ENCODE results near the gene GPATCH4. TPM values are rescaled to one million over a fixed set of nuclear protein-coding genes. Genes with fewer than 3 reads are reported as not detected.
"Not testable (repeated sequence)": the region's sequence is repeated elsewhere in the genome, so short reads cannot be mapped to it uniquely, and the experiment has no call there.

Gene GPATCH4
- total RNA-seq, 1 experiment from 2014 or later, result 10.0 TPM

- peak overlapping the region; percentile 95 for H3K4me3 ChIP-seq
- peaks cover 24% of the 10 kb centered on the region for H3K36me3 ChIP-seq
- no peaks in the 10 kb centered on the region for H3K9me3 ChIP-seq
- DNase-seq, result no peak
- peaks cover 2% of the 10 kb centered on the region; the same call in 1 of the 2 replicates for H3K27me3 ChIP-seq
Observed at GRCh38 chr1:156572663-156573018, 28.6 kb downstream of the GPATCH4 start.

GRCh38 chr1:156571919-156572662 lies 29.2 kb downstream of the GPATCH4 start, which contains the start of gene IQGAP3:
Gene IQGAP3, minus strand, starts transcription at chr1:156572565. Its CDS starts 36 bp downstream, at chr1:156572529.
- Histone ChIP-seq H3K4me3 (peak within 1 kb of the TSS; percentile 95), H3K9me3 (no peaks in the 10 kb centered on the region), H3K36me3 (peaks cover 29% of the 10 kb centered on the region), H3K27me3 (peaks cover 2% of the 10 kb centered on the region; the same call in 1 of the 2 replicates)
- DNase-seq, result peak; percentile 91

GRCh38 chr1:156571261-156571852 lies 29.9 kb downstream of the GPATCH4 start:
- Histone ChIP-seq H3K36me3 (peaks cover 32% of the 10 kb centered on the region), H3K4me3 (peak overlapping the region; percentile 95), H3K9me3 (no peaks in the 10 kb centered on the region), H3K27me3 (peaks cover 2% of the 10 kb centered on the region; the same call in 1 of the 2 replicates)
- peak; percentile 62 for DNase-seq

- H3K9me3 ChIP-seq, result no peaks in the 10 kb centered on the region
- H3K36me3 ChIP-seq, result peaks cover 82% of the 10 kb centered on the region
- H3K27me3 ChIP-seq, result no peaks in the 10 kb centered on the region
- no peak overlapping the region for H3K4me3 ChIP-seq
- DNase-seq, result no peak
Observed at GRCh38 chr1:156566436-156566835, 34.8 kb downstream of the GPATCH4 start.

- no peaks in the 10 kb centered on the region for H3K9me3 ChIP-seq
- no peak for DNase-seq
- peaks cover 88% of the 10 kb centered on the region for H3K36me3 ChIP-seq
- no peaks in the 10 kb centered on the region for H3K27me3 ChIP-seq
- H3K4me3 ChIP-seq, result no peak overlapping the region
Observed at GRCh38 chr1:156565519-156565918, 35.8 kb downstream of the GPATCH4 start.

- no peak for DNase-seq
- Histone ChIP-seq H3K4me3 (no peak overlapping the region), H3K9me3 (no peaks in the 10 kb centered on the region), H3K27me3 (no peaks in the 10 kb centered on the region), H3K36me3 (peaks cover 73% of the 10 kb centered on the region)
Observed at GRCh38 chr1:156560585-156561163, 40.6 kb downstream of the GPATCH4 start.

- Histone ChIP-seq H3K36me3 (peaks cover 73% of the 10 kb centered on the region), H3K4me3 (no peak overlapping the region), H3K27me3 (no peaks in the 10 kb centered on the region), H3K9me3 (no peaks in the 10 kb centered on the region)
- no peak for DNase-seq
Observed at GRCh38 chr1:156559797-156560385, 41.4 kb downstream of the GPATCH4 start.

GRCh38 chr1:156559086-156559796 lies 42.0 kb downstream of the GPATCH4 start:
- peaks cover 73% of the 10 kb centered on the region for H3K36me3 ChIP-seq
- H3K27me3 ChIP-seq, result no peaks in the 10 kb centered on the region
- H3K9me3 ChIP-seq, result no peaks in the 10 kb centered on the region
- H3K4me3 ChIP-seq, result no peak overlapping the region
- no peak for DNase-seq

- Histone ChIP-seq H3K9me3 (no peaks in the 10 kb centered on the region), H3K36me3 (peaks cover 67% of the 10 kb centered on the region), H3K4me3 (no peak overlapping the region), H3K27me3 (no peaks in the 10 kb centered on the region)
- no peak for DNase-seq
Observed at GRCh38 chr1:156556354-156556753, 44.9 kb downstream of the GPATCH4 start.

- Histone ChIP-seq H3K9me3 (no peaks in the 10 kb centered on the region), H3K4me3 (no peak overlapping the region), H3K27me3 (no peaks in the 10 kb centered on the region), H3K36me3 (peaks cover 69% of the 10 kb centered on the region)
- DNase-seq, result no peak
Observed at GRCh38 chr1:156555715-156556114, 45.6 kb downstream of the GPATCH4 start.

- no peak for DNase-seq
- Histone ChIP-seq H3K4me3 (no peak overlapping the region), H3K36me3 (peaks cover 69% of the 10 kb centered on the region)
Observed at GRCh38 chr1:156554971-156555370, 46.3 kb downstream of the GPATCH4 start.

GRCh38 chr1:156553860-156554485 lies 47.3 kb downstream of the GPATCH4 start:
- DNase-seq, result no peak
- H3K4me3 ChIP-seq, result no peak overlapping the region
- H3K9me3 ChIP-seq, result no peaks in the 10 kb centered on the region
- peaks cover 68% of the 10 kb centered on the region for H3K36me3 ChIP-seq
- no peaks in the 10 kb centered on the region for H3K27me3 ChIP-seq

More at GRCh38 chr1:156554971-156555370, 46.3 kb downstream of the GPATCH4 start:
- Histone ChIP-seq H3K27me3 (no peaks in the 10 kb centered on the region), H3K9me3 (no peaks in the 10 kb centered on the region)

GRCh38 chr1:156552937-156553336 lies 48.3 kb downstream of the GPATCH4 start:
- H3K9me3 ChIP-seq, DNase-seq, H3K27me3 ChIP-seq, H3K4me3 ChIP-seq: not testable (repeated sequence)
- peaks cover 78% of the 10 kb centered on the region for H3K36me3 ChIP-seq

GRCh38 chr1:156552518-156552917 lies 48.8 kb downstream of the GPATCH4 start:
- H3K27me3 ChIP-seq, result no peaks in the 10 kb centered on the region

GRCh38 chr1:156551869-156552268 lies 49.4 kb downstream of the GPATCH4 start:
- Histone ChIP-seq H3K9me3 (no peaks in the 10 kb centered on the region), H3K27me3 (no peaks in the 10 kb centered on the region), H3K4me3 (no peak overlapping the region), H3K36me3 (peaks cover 89% of the 10 kb centered on the region)
- peak; percentile 28 for DNase-seq

More at GRCh38 chr1:156552518-156552917, 48.8 kb downstream of the GPATCH4 start:
- DNase-seq, result no peak
- no peaks in the 10 kb centered on the region for H3K9me3 ChIP-seq
- peaks cover 82% of the 10 kb centered on the region for H3K36me3 ChIP-seq
- H3K4me3 ChIP-seq, result no peak overlapping the region

GRCh38 chr1:156551066-156551643 lies 50.1 kb downstream of the GPATCH4 start:
- DNase-seq, result no peak
- Histone ChIP-seq H3K36me3 (peaks cover 91% of the 10 kb centered on the region), H3K27me3 (no peaks in the 10 kb centered on the region), H3K4me3 (no peak overlapping the region), H3K9me3 (no peaks in the 10 kb centered on the region)

Measured in MG63 (cell line).